ENCODE results near the gene CC2D2B. TPM values are rescaled to one million over a fixed set of nuclear protein-coding genes. Genes with fewer than 3 reads are reported as not detected.

The CC2D2B gene
- total and polyA plus RNA-seq, 2 of the 8 experiments (the other 6 are each of a cell fraction or from before 2014, with no cell fraction given) = 0.09 to 0.71 TPM

- no peak overlapping the region for H3K56ac ChIP-seq (replicated peaks; ENCODE audit: insufficient read length, low read depth, low read length)
- H4K20me1 ChIP-seq (replicated peaks in 1 of 2; ENCODE audit: control insufficient read depth in 1 of 2, insufficient read depth in 2 of 2, low read length in 2 of 2) = no peaks in the 10 kb centered on the region
- H3K14ac ChIP-seq (ENCODE audit: insufficient read length) = no peak overlapping the region
- no peak overlapping the region for H3K4me3 ChIP-seq (ENCODE audit: extremely low read depth in 1 of 4, insufficient read depth in 2 of 4, low read depth in 3 of 4, low read length in 4 of 4)
- H3K9me3 ChIP-seq (ENCODE audit: insufficient read depth in 2 of 2, low read depth in 1 of 2, low read length in 1 of 2) = no peaks in the 10 kb centered on the region
- H3K79me1 ChIP-seq (ENCODE audit: low read depth, low read length) = no peaks in the 10 kb centered on the region
- H3K4me1 ChIP-seq (replicated peaks in 1 of 4; ENCODE audit: control insufficient read depth in 3 of 4, insufficient read depth in 4 of 4, low read length in 3 of 4) = no peaks in the 10 kb centered on the region
- H2BK15ac ChIP-seq (ENCODE audit: low read length) = no peak overlapping the region
- no peak overlapping the region for H3K4me2 ChIP-seq (ENCODE audit: insufficient read depth in 1 of 2, low read depth in 2 of 2, low read length in 2 of 2)
- POLR2A ChIA-PET (ENCODE audit: partially characterized antibody) = no interaction called here
- no peak overlapping the region for H3K27ac ChIP-seq (ENCODE audit: low read depth, low read length)
- no peak overlapping the region for H4K5ac ChIP-seq (ENCODE audit: insufficient read length, low read depth, low read length)
- H2BK5ac ChIP-seq (ENCODE audit: low read depth, low read length) = no peak overlapping the region
- H3K79me2 ChIP-seq (ENCODE audit: control insufficient read depth in 1 of 2, insufficient read depth in 2 of 2, low read length in 2 of 2) = no peaks in the 10 kb centered on the region
- H4K8ac ChIP-seq (ENCODE audit: extremely low read depth, insufficient read depth, low read length) = no peak overlapping the region
- peak overlapping the region; percentile 78 for H2AFZ ChIP-seq (ENCODE audit: low read length)
- no peak overlapping the region for H2BK12ac ChIP-seq (ENCODE audit: low read depth, low read length)
- DNase-seq (ENCODE audit: low read depth in 1 of 2, low spot score in 2 of 2) (no peak), FAIRE-seq (no peak)
- no peak overlapping the region for H3K4ac ChIP-seq (replicated peaks; ENCODE audit: insufficient read length, low read depth, low read length)
- no peak overlapping the region for H3K18ac ChIP-seq (ENCODE audit: extremely low read depth, low read length)
- H3K9ac ChIP-seq (replicated peaks in 1 of 4; ENCODE audit: extremely low read depth in 1 of 4, low read depth in 3 of 4, low read length in 3 of 4) = no peak overlapping the region
- CTCF ChIA-PET (ENCODE audit: partially characterized antibody) = no interaction called here
- no peak overlapping the region for H2AK5ac ChIP-seq (ENCODE audit: low read depth, low read length)
- 95% methylated on average over 8 of the region's 9 CpGs; no CpG with 5 or more reads in 1 of the 2 experiments for WGBS, 2 experiments (ENCODE audit: extremely low coverage in 1 of 2, insufficient coverage in 1 of 2, insufficient read length in 1 of 2, insufficient replicate concordance in 2 of 2, low coverage in 1 of 2, low lambda C conversion rate in 2 of 2, missing lambda C conversion rate in 1 of 2)
- no peak overlapping the region for H2BK20ac ChIP-seq (ENCODE audit: low read length)
- no peaks in the 10 kb centered on the region for H3K23me2 ChIP-seq (ENCODE audit: low read depth, low read length)
- no peak overlapping the region for H3K23ac ChIP-seq (ENCODE audit: insufficient read length)
- no peaks in the 10 kb centered on the region for H3K27me3 ChIP-seq (replicated peaks in 1 of 4; ENCODE audit: control insufficient read depth in 3 of 4, extremely low read depth in 1 of 4, insufficient read depth in 3 of 4, low read length in 3 of 4)
- H3K36me3 ChIP-seq (ENCODE audit: control insufficient read depth in 2 of 4, insufficient read depth in 4 of 4, low read length in 3 of 4) = no peaks in the 10 kb centered on the region
- no peak overlapping the region for H2BK120ac ChIP-seq (replicated peaks; ENCODE audit: low read depth, low read length)
- no peak overlapping the region for H4K91ac ChIP-seq (replicated peaks; ENCODE audit: insufficient read length, low read length)
- TF ChIP-seq CEBPB (IDR thresholded peaks at IDR 0.05; ENCODE audit: low read depth, low read length) (no peak), CTBP2 (IDR thresholded peaks at IDR 0.05; ENCODE audit: borderline replicate concordance, insufficient read depth, insufficient read length, low read length) (no peak), RBBP5 (IDR thresholded peaks at IDR 0.05; ENCODE audit: borderline replicate concordance, low read depth, low read length) (no peak), RXRA (IDR thresholded peaks at IDR 0.05; ENCODE audit: insufficient read depth, low read depth, low read length) (no peak), POU5F1 (IDR thresholded peaks at IDR 0.05; ENCODE audit: low read depth, low read length) (no peak), TAF7 (optimal IDR thresholded peaks at IDR 0.05; ENCODE audit: borderline replicate concordance, low read depth, low read length) (no peak), KDM4A (IDR thresholded peaks at IDR 0.05; ENCODE audit: low read depth, low read length, severe bottlenecking) (no peak), ASH2L (IDR thresholded peaks at IDR 0.05; ENCODE audit: low read length) (no peak), BRCA1 (IDR thresholded peaks at IDR 0.05; ENCODE audit: low read depth, low read length) (no peak), POLR2A (IDR thresholded peaks at IDR 0.05; ENCODE audit: control extremely low read depth in 1 of 2, low read depth in 2 of 2, low read length in 2 of 2) (no peak), HDAC2 (IDR thresholded peaks at IDR 0.05; ENCODE audit: borderline replicate concordance in 1 of 2, low read depth in 2 of 2, low read length in 2 of 2) (no peak)
- TF ChIP-seq, protein P1, sequence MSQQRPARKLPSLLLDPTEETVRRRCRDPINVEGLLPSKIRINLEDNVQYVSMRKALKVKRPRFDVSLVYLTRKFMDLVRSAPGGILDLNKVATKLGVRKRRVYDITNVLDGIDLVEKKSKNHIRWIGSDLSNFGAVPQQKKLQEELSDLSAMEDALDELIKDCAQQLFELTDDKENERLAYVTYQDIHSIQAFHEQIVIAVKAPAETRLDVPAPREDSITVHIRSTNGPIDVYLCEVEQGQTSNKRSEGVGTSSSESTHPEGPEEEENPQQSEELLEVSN (IDR thresholded peaks at IDR 0.05) = no peak
Measured at GRCh38 chr10:95976362-95977229, 68.8 kb downstream of the CC2D2B start.

Measured in H1 (cell line).